H1 (cell line): Measurements from ENCODE around the gene IRGC. TPM values are rescaled to one million over a fixed set of nuclear protein-coding genes. Genes with fewer than 3 reads are reported as not detected.

Experiments used
- CTCF ChIA-PET: fragments of 300-600 bp; sonication (Branson Sonifier 250); formaldehyde crosslinking; loops from one replicate; lab custom pipeline; 2021; ENCODE audit not compliant: partially characterized antibody; lab: Charles Lee
- POLR2A ChIA-PET: fragments of 300-600 bp; sonication (Branson Sonifier 250); formaldehyde crosslinking; loops from one replicate; lab custom pipeline; 2021; ENCODE audit warnings: inconsistent platforms; ENCODE audit not compliant: partially characterized antibody; lab: Charles Lee
- DNase-seq, 2 experiments: peaks; one replicate each; pipeline versions ENCODE4 v3.0.0 to v3.0.0-alpha.2; 2010 to 2022; ENCODE audit warnings: low spot score in 2 of 2, low read depth in 1 of 2, mixed read lengths in 1 of 2
- FAIRE-seq: peaks from 2 replicates; lab custom pipeline; 2011; peaks lifted over from hg19 to GRCh38; lab: Jason Lieb, UNC
- H2AFZ ChIP-seq: 2 replicates; pipeline ENCODE4 v1.8.1; 2012; ENCODE audit warnings: low read length, inconsistent platforms
- H2AK5ac ChIP-seq: 2 replicates; pipeline ENCODE4 v1.6.1; 2013; ENCODE audit warnings: low read depth, low read length
- H2BK120ac ChIP-seq: replicated peaks from 2 replicates; pipeline ENCODE3; 2013; ENCODE audit warnings: low read depth, low read length, inconsistent platforms
- H2BK12ac ChIP-seq: 2 replicates; pipeline ENCODE4 v1.6.1; 2013; ENCODE audit warnings: low read depth, low read length
- H2BK15ac ChIP-seq: 2 replicates; pipeline ENCODE4 v1.6.1; 2013; ENCODE audit warnings: low read length
- H2BK20ac ChIP-seq: 2 replicates; pipeline ENCODE4 v1.6.1; 2013; ENCODE audit warnings: low read length
- H2BK5ac ChIP-seq: 2 replicates; pipeline ENCODE4 v1.6.1; 2013; ENCODE audit warnings: low read depth, low read length
- H3K14ac ChIP-seq: 2 replicates; pipeline ENCODE4 v1.6.1; 2013; ENCODE audit warnings: inconsistent platforms; ENCODE audit not compliant: insufficient read length
- H3K18ac ChIP-seq: 2 replicates; pipeline ENCODE4 v1.6.1; 2013; ENCODE audit warnings: low read length; ENCODE audit errors: extremely low read depth
- H3K23ac ChIP-seq: 2 replicates; pipeline ENCODE4 v1.6.1; 2013; ENCODE audit warnings: inconsistent platforms; ENCODE audit not compliant: insufficient read length
- H3K23me2 ChIP-seq: 2 replicates; pipeline ENCODE4 v1.6.1; 2013; ENCODE audit warnings: low read depth, low read length
- H3K27ac ChIP-seq: 2 replicates; pipeline ENCODE4 v1.6.1; 2011; ENCODE audit warnings: low read depth, low read length, inconsistent platforms
- H3K27me3 ChIP-seq, 4 experiments: replicated peaks in 1 of 4; 1 replicate in 1 of 4; 2 replicates in 3 of 4; pipeline versions ENCODE4 v1.6.1 to v1.8.1; 2011 to 2013; ENCODE audit warnings: low read length in 3 of 4, mild to moderate bottlenecking in 3 of 4, inconsistent platforms in 2 of 4, mixed read lengths in 2 of 4, moderate library complexity in 1 of 4; ENCODE audit not compliant: control insufficient read depth in 3 of 4, insufficient read depth in 3 of 4; ENCODE audit errors: extremely low read depth in 1 of 4
- H3K36me3 ChIP-seq, 4 experiments: 2 replicates each; pipeline versions ENCODE4 v1.6.1 to v1.8.1; 2011 to 2013; ENCODE audit warnings: mild to moderate bottlenecking in 4 of 4, low read length in 3 of 4, moderate library complexity in 2 of 4, control low read depth in 1 of 4, inconsistent platforms in 1 of 4; ENCODE audit not compliant: insufficient read depth in 4 of 4, control insufficient read depth in 2 of 4
- H3K4ac ChIP-seq: replicated peaks from 2 replicates; pipeline ENCODE3; 2013; ENCODE audit warnings: low read length, low read depth, mixed read lengths, inconsistent platforms; ENCODE audit not compliant: insufficient read length
- H3K4me1 ChIP-seq, 4 experiments: replicated peaks in 1 of 4; 1 replicate in 1 of 4; 2 replicates in 3 of 4; pipeline versions ENCODE4 v1.6.1 to v1.8.1; 2011 to 2013; ENCODE audit warnings: low read length in 3 of 4, inconsistent platforms in 2 of 4, mixed read lengths in 1 of 4; ENCODE audit not compliant: insufficient read depth in 4 of 4, control insufficient read depth in 3 of 4
- H3K4me2 ChIP-seq, 2 experiments: 2 replicates each; pipeline versions ENCODE4 v1.6.1 to v1.8.1; 2011 to 2013; ENCODE audit warnings: low read depth in 2 of 2, low read length in 2 of 2, control low read depth in 1 of 2, inconsistent platforms in 1 of 2, mild to moderate bottlenecking in 1 of 2; ENCODE audit not compliant: insufficient read depth in 1 of 2
- H3K4me3 ChIP-seq, 4 experiments: fragments of 200-600, 300-600 bp in 1 of 4; sonication (generic), shearing (Covaris generic), sonication (Bioruptor Twin) in 1 of 4; 2 replicates each; pipeline versions ENCODE4 v1.5.1 to v1.8.1; 2011 to 2016; ENCODE audit warnings: low read length in 4 of 4, low read depth in 3 of 4, control low read depth in 2 of 4, inconsistent platforms in 2 of 4, mild to moderate bottlenecking in 2 of 4, mixed read lengths in 1 of 4, moderate library complexity in 1 of 4; ENCODE audit not compliant: insufficient read depth in 2 of 4; ENCODE audit errors: extremely low read depth in 1 of 4
- H3K56ac ChIP-seq: replicated peaks from 2 replicates; pipeline ENCODE3; 2013; ENCODE audit warnings: low read depth, mild to moderate bottlenecking, mixed read lengths, low read length, inconsistent platforms; ENCODE audit not compliant: insufficient read length
- H3K79me1 ChIP-seq: 2 replicates; pipeline ENCODE4 v1.6.1; 2013; ENCODE audit warnings: low read depth, low read length, control low read depth
- H3K79me2 ChIP-seq, 2 experiments: 2 replicates each; pipeline versions ENCODE4 v1.6.1 to v1.8.1; 2012 to 2013; ENCODE audit warnings: low read length in 2 of 2, mild to moderate bottlenecking in 2 of 2, inconsistent platforms in 1 of 2; ENCODE audit not compliant: insufficient read depth in 2 of 2, control insufficient read depth in 1 of 2
- H3K9ac ChIP-seq, 4 experiments: replicated peaks in 1 of 4; 1 replicate in 1 of 4; 2 replicates in 3 of 4; pipeline versions ENCODE4 v1.6.1 to v1.8.1; 2011 to 2013; ENCODE audit warnings: low read depth in 3 of 4, low read length in 3 of 4, control low read depth in 2 of 4, mild to moderate bottlenecking in 2 of 4, moderate library complexity in 2 of 4, inconsistent platforms in 1 of 4; ENCODE audit errors: extremely low read depth in 1 of 4
- H3K9me3 ChIP-seq, 2 experiments: 2 replicates each; pipeline versions ENCODE4 v1.6.1 to v1.8.1; 2012 to 2013; ENCODE audit warnings: mild to moderate bottlenecking in 2 of 2, moderate library complexity in 2 of 2, control low read depth in 1 of 2, inconsistent platforms in 1 of 2, low read depth in 1 of 2, low read length in 1 of 2, mixed read lengths in 1 of 2; ENCODE audit not compliant: insufficient read depth in 2 of 2
- H4K20me1 ChIP-seq, 2 experiments: replicated peaks in 1 of 2; 2 replicates each; pipeline versions ENCODE3 to v1.8.1; 2011 to 2013; ENCODE audit warnings: inconsistent platforms in 2 of 2, low read length in 2 of 2, mild to moderate bottlenecking in 1 of 2; ENCODE audit not compliant: insufficient read depth in 2 of 2, control insufficient read depth in 1 of 2
- H4K5ac ChIP-seq: 2 replicates; pipeline ENCODE4 v1.6.1; 2013; ENCODE audit warnings: low read length, low read depth, mixed read lengths, inconsistent platforms; ENCODE audit not compliant: insufficient read length
- H4K8ac ChIP-seq: 2 replicates; pipeline ENCODE4 v1.8.0; 2013; ENCODE audit warnings: mild to moderate bottlenecking, moderate library complexity, low read length, inconsistent platforms; ENCODE audit not compliant: insufficient read depth; ENCODE audit errors: extremely low read depth
- H4K91ac ChIP-seq: replicated peaks from 2 replicates; pipeline ENCODE3; 2013; ENCODE audit warnings: low read length, mixed read lengths, inconsistent platforms; ENCODE audit not compliant: insufficient read length
- ASH2L ChIP-seq: fragments of 200-600, 300-600 bp; sonication (generic); IDR thresholded peaks from one replicate; pipeline ENCODE4 v1.7.1; 2017; ENCODE audit warnings: low read length
- CBX8 ChIP-seq: fragments of 300-800, 300-1000 bp; sonication (generic); IDR thresholded peaks from 2 replicates; pipeline ENCODE4 v1.7.1; 2016; ENCODE audit warnings: low read depth, low read length, borderline replicate concordance
- CHD1 ChIP-seq: IDR thresholded peaks from 2 replicates; pipeline ENCODE4 v1.6.1; 2012; ENCODE audit warnings: low read depth, low read length, improper control_type of control experiment
- CTBP2 ChIP-seq: IDR thresholded peaks from 2 replicates; pipeline ENCODE4 v1.7.0; 2011; ENCODE audit warnings: borderline replicate concordance, mild to moderate bottlenecking, moderate library complexity, mixed read lengths, low read length; ENCODE audit not compliant: insufficient read depth, insufficient read length
- NRF1 ChIP-seq: IDR thresholded peaks from 2 replicates; pipeline ENCODE4 v1.6.1; 2011; ENCODE audit warnings: mild to moderate bottlenecking, low read depth, low read length, improper control_type of control experiment
- POLR2A ChIP-seq, 2 experiments: IDR thresholded peaks; 1 replicate in 1 of 2; 2 replicates in 1 of 2; pipeline ENCODE4 v1.6.1; 2011; ENCODE audit warnings: low read depth in 2 of 2, low read length in 2 of 2, mild to moderate bottlenecking in 2 of 2; ENCODE audit errors: control extremely low read depth in 1 of 2
- SIX5 ChIP-seq: IDR thresholded peaks from 2 replicates; pipeline ENCODE4 v1.6.1; 2011; ENCODE audit warnings: mild to moderate bottlenecking, low read depth, low read length
- SP1 ChIP-seq: IDR thresholded peaks from 2 replicates; pipeline ENCODE4 v1.6.1; 2011; ENCODE audit warnings: low read depth, low read length
- TBP ChIP-seq: IDR thresholded peaks from 2 replicates; pipeline ENCODE4 v1.6.1; 2011; ENCODE audit warnings: low read depth, low read length, improper control_type of control experiment
- YY1 ChIP-seq: IDR thresholded peaks from 2 replicates; pipeline ENCODE4 v1.6.1; 2011; ENCODE audit warnings: low read depth, mild to moderate bottlenecking, low read length
- WGBS, 2 experiments: shearing (Covaris generic) in 1 of 2; methylation state at CpG; one replicate each; pipeline versions ENCODE4 v1.1.6 to v1.1.7; 2013 to 2015; ENCODE audit warnings: low lambda C conversion rate in 2 of 2, mixed read lengths in 2 of 2, inconsistent platforms in 1 of 2, low coverage in 1 of 2, missing lambda C conversion rate in 1 of 2; ENCODE audit not compliant: insufficient replicate concordance in 2 of 2, insufficient coverage in 1 of 2, insufficient read length in 1 of 2; ENCODE audit errors: extremely low coverage in 1 of 2, missing lambda C conversion rate in 1 of 2; 5-methylcytosine and 5-hydroxymethylcytosine counted together
- polyA plus RNA-seq, 7 experiments: library from polyadenylated mRNA; depleted of rRNA in 3 of 7; stranded (reverse) in 5 of 7; unstranded in 2 of 7; fragments of >200 nt in 5 of 7; fragments of 200-250 nt in 2 of 7; gene quantifications; 1 replicate in 5 of 7; 2 replicates in 1 of 7; 4 replicates in 1 of 7; pipeline versions ENCODE4 v1.2.1 to v1.2.3, GENCODE V29; 2011 to 2013; ENCODE audit warnings: missing spikeins in 2 of 7, mixed read lengths in 2 of 7
- total RNA-seq: library from RNA; stranded (reverse); fragmentation: NEBNext Ultra II Directional; extraction: Animal tissue kit (Norgen Biotek cat#: 25700); gene quantifications from 2 replicates; pipeline ENCODE4 v1.2.1, GENCODE V29; 2021

The IRGC gene
- total and polyA plus RNA-seq, 2 of the 8 experiments (the other 6 are each of a cell fraction or from before 2014, with no cell fraction given): not detected

DNA sequence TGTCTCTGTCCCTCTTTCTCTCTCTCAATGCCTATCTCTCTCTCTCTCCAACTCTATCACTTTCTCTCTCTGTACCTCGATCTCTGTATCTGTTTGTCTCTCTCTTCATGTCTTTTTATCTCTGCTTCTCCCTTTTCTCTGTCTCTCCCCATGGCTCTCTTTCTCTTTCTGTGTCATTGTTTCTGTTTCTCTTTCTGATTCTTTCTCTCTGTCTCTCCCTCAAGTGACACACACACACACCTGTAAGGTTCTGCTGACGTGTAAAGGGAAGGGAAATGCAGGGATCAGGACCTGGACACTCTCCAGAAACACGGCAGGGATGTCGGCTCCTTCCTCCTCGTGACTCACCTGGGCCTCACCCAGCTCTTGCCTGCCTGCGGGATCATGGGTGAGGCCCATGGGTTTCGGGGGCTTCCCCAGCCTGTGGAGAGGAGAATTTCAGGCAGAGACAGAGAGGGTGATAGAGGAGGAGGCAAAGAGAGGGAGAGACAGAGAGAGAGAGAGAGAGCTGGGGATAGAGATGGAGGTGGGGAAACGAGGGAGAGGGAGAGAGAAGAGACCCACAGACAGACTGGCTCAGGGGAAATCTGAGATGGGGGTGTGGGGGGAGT lies 40.5 kb upstream of the IRGC start:
- no peaks in the 10 kb centered on the region for H3K79me2 ChIP-seq
- ChIA-PET POLR2A (no interaction called here), CTCF (no interaction called here)
- 0 out of 2 replicates have a peak overlapping the region, but pooled peaks have one; percentile 82 for H2BK12ac ChIP-seq
- no peak overlapping the region for H3K23ac ChIP-seq
- H3K79me1 ChIP-seq: no peaks in the 10 kb centered on the region
- no peak overlapping the region for H2BK15ac ChIP-seq
- peaks cover 0 to 11% (median 8%) of the 10 kb centered on the region in 4 experiments for H3K4me1 ChIP-seq
- no peak overlapping the region for H2BK120ac ChIP-seq
- peak overlapping the region; percentile 36; the same call in 1 of the 2 replicates for H2AFZ ChIP-seq
- no peak overlapping the region for H3K27ac ChIP-seq
- peaks cover 0 to 2% of the 10 kb centered on the region in 2 experiments for H4K20me1 ChIP-seq
- FAIRE-seq (no peak), DNase-seq (no peak)
- no peak overlapping the region for H4K5ac ChIP-seq
- H3K4ac ChIP-seq: no peak overlapping the region
- H2BK20ac ChIP-seq: no peak overlapping the region
- H3K23me2 ChIP-seq: peaks cover 2% of the 10 kb centered on the region; the same call in 1 of the 2 replicates
- no peak overlapping the region for H4K8ac ChIP-seq
- 71% methylated on average over 8 of the region's 8 CpGs; no CpG with 5 or more reads in 1 of the 2 experiments for WGBS, 2 experiments
- TF ChIP-seq ASH2L: no peak
- no peak for TF ChIP-seq CTBP2
- no peak for TF ChIP-seq YY1
- TF ChIP-seq CHD1: no peak
- no peak for TF ChIP-seq CBX8
- TF ChIP-seq SP1: no peak
- TF ChIP-seq NRF1: no peak
- TF ChIP-seq SIX5: no peak
- TF ChIP-seq POLR2A (IDR thresholded peaks at IDR 0.05; ENCODE audit: control extremely low read depth in 1 of 2, low read depth in 2 of 2, low read length in 2 of 2): no peak
- TF ChIP-seq TBP: no peak
- no peak overlapping the region for H3K18ac ChIP-seq
- H3K4me3 ChIP-seq: no peak overlapping the region
- H2AK5ac ChIP-seq: no peak overlapping the region
- H3K9ac ChIP-seq: peak overlapping the region in 1 of 4 experiments; percentile 10; a peak in 1 of 7 replicates
- no peak overlapping the region for H2BK5ac ChIP-seq
- H3K36me3 ChIP-seq: no peaks in the 10 kb centered on the region
- no peak overlapping the region for H4K91ac ChIP-seq
- no peak overlapping the region for H3K56ac ChIP-seq
- no peak overlapping the region for H3K14ac ChIP-seq
- no peak overlapping the region for H3K4me2 ChIP-seq
- H3K27me3 ChIP-seq: no peaks in the 10 kb centered on the region
- no peaks in the 10 kb centered on the region for H3K9me3 ChIP-seq
